Activated CD8-positive, alpha-beta T cell treated with anti-CD3 and anti-CD28 coated beads, Interleukin-2, amount 10 ng/mL, durations not matched to agents 7 days and 5 days (primary cell): ENCODE results near the gene GAS1. TPM values are rescaled to one million over a fixed set of nuclear protein-coding genes. Genes with fewer than 3 reads are reported as not detected.

Experiments used
- ATAC-seq: fragments of 150-1000 bp; cut with Tn5 transposase; one replicate; pipeline ENCODE4 v1.10.0; 2021; ENCODE audit warnings: moderate library complexity
- CTCF ChIA-PET: fragments of 350-600 bp; sonication (Branson Sonifier 250); formaldehyde crosslinking; loops from one replicate; lab custom pipeline; 2021; ENCODE audit warnings: antibody characterized with exemption; lab: Charles Lee
- POLR2A ChIA-PET: fragments of 350-600 bp; sonication (Branson Sonifier 250); formaldehyde crosslinking; loops from one replicate; lab custom pipeline; 2021; ENCODE audit warnings: antibody characterized with exemption; lab: Charles Lee
- DNase-seq: peaks from one replicate; pipeline ENCODE4 v3.0.0-alpha.2; 2020
- H3K27ac Mint-ChIP-seq: one replicate; pipeline ENCODE4 v1.8.0; 2021; ENCODE audit warnings: mild to moderate bottlenecking, mixed read lengths
- H3K27me3 Mint-ChIP-seq: one replicate; pipeline ENCODE4 v1.8.0; 2021; ENCODE audit warnings: low read depth, mixed read lengths
- H3K36me3 Mint-ChIP-seq: one replicate; pipeline ENCODE4 v1.8.0; 2021; ENCODE audit warnings: low read depth, mixed read lengths
- H3K4me1 Mint-ChIP-seq: one replicate; pipeline ENCODE4 v1.8.0; 2021; ENCODE audit warnings: low read depth, mixed read lengths
- H3K4me3 Mint-ChIP-seq: one replicate; pipeline ENCODE4 v1.8.0; 2021; ENCODE audit warnings: mild to moderate bottlenecking, mixed read lengths
- H3K9me3 Mint-ChIP-seq: one replicate; pipeline ENCODE4 v1.8.0; 2022; ENCODE audit warnings: mixed read lengths; ENCODE audit not compliant: insufficient read depth
- total RNA-seq, 2 experiments: library from RNA; stranded (reverse); gene quantifications; one replicate each; pipeline ENCODE4 v1.2.3, GENCODE V29; 2021

The GAS1 gene
- total RNA-seq, 2 experiments from 2014 or later = 0.18 TPM; not detected in 1

DNA sequence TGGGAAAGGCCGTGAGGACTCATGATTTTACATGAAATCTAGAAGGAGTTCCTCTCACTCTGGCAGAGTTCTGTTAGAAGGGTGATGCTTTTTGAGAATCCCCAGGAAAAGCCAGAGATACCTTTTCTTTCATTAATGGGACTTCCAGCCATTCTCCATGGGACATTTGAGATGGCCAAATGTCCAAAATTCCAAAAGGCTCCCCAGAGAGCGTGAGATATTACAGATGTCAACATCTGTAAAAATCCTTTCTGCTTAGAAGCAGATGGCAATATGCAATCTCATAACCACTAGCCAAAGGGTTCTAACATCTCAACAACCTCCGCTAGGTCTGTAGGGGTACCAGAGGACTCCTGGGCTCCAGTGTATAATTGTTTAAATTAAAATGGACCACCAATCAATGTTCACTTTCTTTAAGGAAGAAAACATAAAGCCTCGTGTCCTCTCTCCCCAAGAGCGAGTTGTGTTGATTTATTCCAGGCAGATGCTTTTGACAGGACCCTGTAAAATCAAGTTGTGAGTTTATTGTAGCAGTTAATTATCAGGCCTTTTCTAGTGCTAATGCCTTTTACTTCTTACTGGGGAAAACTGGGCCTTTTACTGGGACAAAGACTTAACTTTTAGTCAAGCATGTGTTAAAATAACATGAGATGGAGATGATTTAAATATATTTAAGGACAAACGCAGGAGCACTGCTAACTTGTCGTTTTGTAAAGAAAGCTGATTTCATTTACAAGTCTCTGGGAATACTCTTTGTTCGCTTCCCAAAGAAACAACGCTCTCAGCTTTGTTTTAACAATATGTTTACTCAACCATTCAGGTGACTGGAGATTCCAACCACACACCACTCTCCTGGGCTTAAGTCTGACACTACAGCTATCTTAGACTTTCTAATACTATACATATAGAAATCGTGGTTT is 4.8 kb downstream of the GAS1 start:
- ATAC-seq (no peak), DNase-seq (no peak)
- ChIA-PET POLR2A (no interaction called here), CTCF (interaction anchor here (0.6 kb wide), 1 partner anchor 587 kb away, joined by 3 read pairs; no protein-coding TSS in a partner anchor)
- Mint-ChIP-seq H3K4me1 (peaks cover 7% of the 10 kb centered on the region), H3K9me3 (no peaks in the 10 kb centered on the region), H3K27me3 (peaks cover 46% of the 10 kb centered on the region), H3K36me3 (no peaks in the 10 kb centered on the region), H3K27ac (no peak overlapping the region), H3K4me3 (no peak overlapping the region)

DNA sequence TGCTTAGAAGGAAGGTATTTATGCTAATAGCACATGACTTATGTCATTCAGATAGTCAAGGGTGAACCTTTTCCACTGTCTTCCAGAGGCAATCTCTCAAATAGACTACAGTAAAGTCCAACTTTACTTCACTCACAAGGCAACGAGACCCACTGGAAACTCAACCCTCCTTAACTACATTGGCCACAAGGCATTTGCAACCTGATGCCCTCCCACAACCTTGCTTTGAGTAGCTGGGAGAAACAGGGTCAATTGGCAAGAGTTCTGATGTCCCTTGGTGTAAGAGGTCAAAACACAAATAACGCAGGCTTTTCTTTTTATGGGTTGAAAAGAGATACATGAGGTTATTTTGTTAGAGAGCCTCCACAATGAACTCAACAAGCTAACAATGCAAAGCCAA is 6.1 kb downstream of the GAS1 start:
- DNase-seq (no peak), ATAC-seq (no peak)
- Mint-ChIP-seq H3K9me3 (no peaks in the 10 kb centered on the region), H3K36me3 (no peaks in the 10 kb centered on the region), H3K27ac (no peak overlapping the region), H3K4me1 (peaks cover 7% of the 10 kb centered on the region), H3K4me3 (no peak overlapping the region), H3K27me3 (peaks cover 46% of the 10 kb centered on the region)
- CTCF ChIA-PET = no interaction called here
- POLR2A ChIA-PET = no interaction called here

DNA sequence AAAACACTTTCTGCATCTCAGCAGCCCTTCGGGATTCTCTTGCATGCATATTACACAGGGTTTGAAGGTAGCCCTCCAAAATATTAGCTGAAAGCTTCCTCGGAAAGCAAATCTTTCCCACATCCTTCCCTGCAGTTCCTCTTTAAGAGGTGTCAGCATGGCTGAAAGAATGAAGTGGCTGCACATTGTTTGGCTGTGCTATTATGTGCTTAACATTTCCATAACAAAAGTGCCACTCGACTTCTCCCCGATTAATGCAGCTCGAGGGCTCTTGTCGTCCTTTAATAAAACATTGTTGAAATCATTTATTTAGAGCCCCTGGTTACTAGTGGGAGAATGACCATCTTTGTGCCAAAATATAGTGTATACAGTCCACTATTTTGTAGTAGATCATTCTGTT is 6.5 kb downstream of the GAS1 start:
- no peaks in the 10 kb centered on the region for H3K9me3 Mint-ChIP-seq
- no peak overlapping the region for H3K4me3 Mint-ChIP-seq
- ChIA-PET POLR2A (no interaction called here), CTCF (no interaction called here)
- ATAC-seq = no peak
- peaks cover 5% of the 10 kb centered on the region for H3K4me1 Mint-ChIP-seq
- no peak for DNase-seq
- no peaks in the 10 kb centered on the region for H3K36me3 Mint-ChIP-seq
- no peak overlapping the region for H3K27ac Mint-ChIP-seq
- H3K27me3 Mint-ChIP-seq = peaks cover 44% of the 10 kb centered on the region

DNA sequence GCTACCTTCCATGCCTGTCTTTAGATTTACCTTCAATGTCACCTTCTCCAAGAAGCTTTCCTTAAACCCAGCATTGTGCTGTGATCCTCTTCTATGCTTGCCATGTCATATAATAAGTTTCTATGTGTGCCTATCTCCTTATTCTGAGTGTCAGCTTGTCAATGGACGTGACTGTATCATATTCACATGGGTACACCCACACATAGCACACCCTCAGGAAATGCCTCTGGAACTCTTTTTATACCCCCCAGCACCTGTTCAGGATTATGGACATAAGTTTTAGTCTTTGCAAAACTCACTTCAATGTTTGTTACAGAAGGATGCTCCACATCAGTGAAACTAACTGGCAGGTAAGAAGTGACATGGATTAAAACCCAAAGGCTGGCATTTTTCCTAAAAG is 7.4 kb downstream of the GAS1 start:
- H3K4me1 Mint-ChIP-seq = peaks cover under 1% of the 10 kb centered on the region
- H3K27me3 Mint-ChIP-seq = peaks cover 42% of the 10 kb centered on the region
- no peak for DNase-seq
- no peaks in the 10 kb centered on the region for H3K9me3 Mint-ChIP-seq
- no peak overlapping the region for H3K4me3 Mint-ChIP-seq
- H3K27ac Mint-ChIP-seq = no peak overlapping the region
- no peak for ATAC-seq
- POLR2A ChIA-PET = no interaction called here
- CTCF ChIA-PET = no interaction called here
- no peaks in the 10 kb centered on the region for H3K36me3 Mint-ChIP-seq

DNA sequence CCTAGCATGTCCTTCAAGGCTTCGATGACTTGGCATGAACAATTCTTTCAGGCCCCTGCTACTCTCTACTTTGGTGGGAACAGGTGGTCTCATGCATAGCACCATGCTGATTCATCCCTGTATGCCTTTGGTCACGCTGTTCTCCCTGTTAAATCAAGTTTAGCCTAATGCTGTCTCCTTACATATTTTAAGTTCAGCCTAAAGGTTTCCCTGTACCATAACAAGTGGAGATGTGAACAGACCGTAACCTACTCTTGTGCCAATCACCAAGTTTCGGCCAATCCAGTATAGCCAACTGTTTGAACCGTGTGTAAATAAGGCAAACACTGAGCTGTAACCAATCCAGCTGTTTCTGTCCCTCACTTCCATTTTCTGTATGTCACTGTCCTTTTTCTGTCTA is 8.0 kb downstream of the GAS1 start:
- Mint-ChIP-seq H3K27me3 (peaks cover 38% of the 10 kb centered on the region), H3K36me3 (no peaks in the 10 kb centered on the region), H3K27ac (no peak overlapping the region), H3K4me1 (no peaks in the 10 kb centered on the region), H3K9me3 (no peaks in the 10 kb centered on the region), H3K4me3 (no peak overlapping the region)
- ChIA-PET POLR2A (no interaction called here), CTCF (no interaction called here)
- DNase-seq (no peak), ATAC-seq (no peak)

DNA sequence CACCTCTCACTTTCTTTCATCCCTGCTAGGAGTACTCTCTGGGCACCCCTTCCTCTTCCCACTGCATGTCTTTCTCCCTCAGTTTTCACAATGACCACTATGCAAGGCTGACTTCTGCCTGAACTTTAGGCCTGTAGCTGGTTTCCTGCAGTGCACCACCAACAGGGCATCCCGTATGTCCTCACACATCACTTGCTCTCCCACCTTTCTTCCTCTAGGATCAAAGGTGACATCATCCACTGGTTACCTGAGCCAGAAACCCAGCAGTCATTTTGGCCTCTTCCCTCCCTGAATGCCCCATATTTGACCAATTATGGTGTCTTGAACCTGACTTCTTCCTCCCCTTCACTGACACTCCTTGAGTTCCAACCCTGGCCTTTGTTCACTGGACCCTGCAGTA is 8.5 kb downstream of the GAS1 start:
- Mint-ChIP-seq H3K4me1 (no peaks in the 10 kb centered on the region), H3K9me3 (no peaks in the 10 kb centered on the region), H3K27me3 (peaks cover 37% of the 10 kb centered on the region), H3K4me3 (no peak overlapping the region), H3K27ac (no peak overlapping the region), H3K36me3 (no peaks in the 10 kb centered on the region)
- ChIA-PET CTCF (no interaction called here), POLR2A (no interaction called here)
- no peak for DNase-seq
- ATAC-seq = no peak

DNA sequence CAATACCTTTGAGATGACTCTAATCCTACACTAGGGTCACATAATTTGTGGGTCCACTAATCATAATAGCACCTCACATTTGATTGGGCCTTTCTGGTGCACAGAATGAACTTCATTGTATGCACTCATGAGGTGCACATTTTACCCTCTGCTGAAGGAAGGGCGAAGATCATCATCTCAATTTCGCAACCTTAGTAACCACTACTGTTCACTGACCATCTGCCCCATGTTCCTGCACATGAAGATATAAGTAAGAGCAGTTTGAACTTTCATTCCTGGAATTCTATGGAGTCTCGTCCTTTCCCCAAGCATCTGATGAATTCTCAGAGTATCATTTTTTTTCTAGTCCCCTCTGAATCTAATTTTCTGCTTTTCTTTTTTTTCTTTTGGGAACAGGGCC is 21.2 kb downstream of the GAS1 start:
- no peak for DNase-seq
- ChIA-PET CTCF (no interaction called here), POLR2A (no interaction called here)
- ATAC-seq = no peak
- Mint-ChIP-seq H3K36me3 (no peaks in the 10 kb centered on the region), H3K9me3 (peaks cover 6% of the 10 kb centered on the region), H3K4me3 (no peak overlapping the region), H3K27ac (no peak overlapping the region), H3K27me3 (peaks cover 8% of the 10 kb centered on the region), H3K4me1 (no peaks in the 10 kb centered on the region)

DNA sequence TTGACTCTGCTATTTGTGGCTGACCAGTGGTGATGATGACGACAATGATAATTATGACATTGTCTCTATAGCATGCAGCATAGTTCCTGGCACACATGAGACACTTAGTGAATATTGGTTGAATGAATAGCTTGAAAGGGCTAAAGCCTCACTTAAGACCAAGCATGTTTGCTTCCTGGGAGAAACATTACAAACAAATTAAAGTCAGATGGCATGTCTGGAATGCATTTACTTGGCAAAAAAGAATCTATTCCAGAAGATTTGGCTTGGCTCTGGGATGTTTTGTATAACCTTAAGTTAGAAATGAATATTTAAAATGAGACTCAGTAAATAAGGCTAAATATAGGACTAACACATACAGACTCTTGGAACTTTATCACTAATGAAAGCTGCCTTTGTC is 21.6 kb downstream of the GAS1 start:
- no peaks in the 10 kb centered on the region for H3K36me3 Mint-ChIP-seq
- H3K4me3 Mint-ChIP-seq = no peak overlapping the region
- H3K9me3 Mint-ChIP-seq = peaks cover 6% of the 10 kb centered on the region
- ATAC-seq (no peak), DNase-seq (no peak)
- ChIA-PET POLR2A (no interaction called here), CTCF (no interaction called here)
- H3K27me3 Mint-ChIP-seq = peaks cover 8% of the 10 kb centered on the region
- no peak overlapping the region for H3K27ac Mint-ChIP-seq
- H3K4me1 Mint-ChIP-seq = no peaks in the 10 kb centered on the region

DNA sequence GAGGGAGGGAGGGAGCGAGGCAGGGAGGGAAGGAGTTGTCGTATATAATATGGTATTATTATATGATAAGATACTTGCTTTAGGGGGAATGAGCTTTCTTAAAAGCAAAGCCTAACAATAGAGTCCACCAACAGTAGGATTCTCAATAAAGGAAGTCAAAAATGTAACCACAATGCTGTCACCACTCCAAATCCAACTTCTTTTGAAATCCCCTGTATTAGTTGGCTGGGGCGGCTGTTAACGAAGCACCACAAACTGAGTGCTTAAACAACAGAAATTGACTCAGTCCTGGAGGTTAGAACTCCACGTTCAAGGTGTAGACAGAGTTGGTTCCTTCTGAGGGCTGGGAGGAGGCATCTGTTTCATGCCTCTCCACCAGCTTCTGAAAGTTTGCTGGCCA is 23.1 kb downstream of the GAS1 start:
- Mint-ChIP-seq H3K36me3 (no peaks in the 10 kb centered on the region), H3K27ac (no peak overlapping the region), H3K4me1 (no peaks in the 10 kb centered on the region), H3K27me3 (peaks cover 5% of the 10 kb centered on the region), H3K9me3 (no peaks in the 10 kb centered on the region), H3K4me3 (no peak overlapping the region)
- DNase-seq (no peak), ATAC-seq (no peak)
- POLR2A ChIA-PET = no interaction called here
- CTCF ChIA-PET = no interaction called here

DNA sequence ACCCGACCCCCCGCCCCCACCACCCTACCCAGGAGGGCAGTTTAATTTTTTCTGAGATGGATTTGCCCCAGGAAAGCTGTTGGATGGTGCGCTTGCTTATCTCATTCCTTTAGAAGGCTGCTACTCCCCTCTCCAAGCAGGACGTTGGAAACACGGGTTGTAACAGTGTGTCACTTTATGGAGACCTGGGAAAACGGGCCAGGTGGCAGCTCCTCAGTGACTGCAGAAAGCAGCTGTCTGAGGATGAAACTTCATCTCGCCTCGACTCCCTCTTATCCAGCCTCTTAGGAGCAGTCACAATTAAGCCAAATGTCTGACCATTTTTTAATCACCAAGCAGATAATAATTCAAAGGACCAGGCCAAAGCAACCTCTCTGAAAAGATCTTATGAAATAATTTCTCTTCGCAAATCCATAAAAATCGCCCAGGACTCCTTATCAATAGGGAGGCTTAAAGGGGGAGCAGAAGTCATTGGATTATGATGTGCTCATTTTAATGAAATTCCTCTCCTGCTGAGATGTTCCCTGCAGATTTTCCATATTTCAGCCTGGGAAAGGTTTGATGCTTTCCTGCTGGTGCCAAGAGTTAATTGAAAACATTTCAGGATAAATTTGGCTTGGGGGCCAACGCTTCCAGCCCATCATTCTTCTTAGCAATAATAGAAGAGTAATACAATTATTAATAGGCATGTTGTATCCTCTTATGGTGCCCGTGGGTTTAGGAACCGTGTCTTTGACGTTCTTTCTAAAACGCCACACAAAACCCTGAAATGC is 26.0 kb downstream of the GAS1 start:
- ATAC-seq (no peak), DNase-seq (no peak)
- H3K27me3 Mint-ChIP-seq = peaks cover 3% of the 10 kb centered on the region
- no peaks in the 10 kb centered on the region for H3K36me3 Mint-ChIP-seq
- CTCF ChIA-PET = no interaction called here
- no peak overlapping the region for H3K27ac Mint-ChIP-seq
- H3K4me1 Mint-ChIP-seq = no peaks in the 10 kb centered on the region
- no peaks in the 10 kb centered on the region for H3K9me3 Mint-ChIP-seq
- no peak overlapping the region for H3K4me3 Mint-ChIP-seq
- POLR2A ChIA-PET = no interaction called here

DNA sequence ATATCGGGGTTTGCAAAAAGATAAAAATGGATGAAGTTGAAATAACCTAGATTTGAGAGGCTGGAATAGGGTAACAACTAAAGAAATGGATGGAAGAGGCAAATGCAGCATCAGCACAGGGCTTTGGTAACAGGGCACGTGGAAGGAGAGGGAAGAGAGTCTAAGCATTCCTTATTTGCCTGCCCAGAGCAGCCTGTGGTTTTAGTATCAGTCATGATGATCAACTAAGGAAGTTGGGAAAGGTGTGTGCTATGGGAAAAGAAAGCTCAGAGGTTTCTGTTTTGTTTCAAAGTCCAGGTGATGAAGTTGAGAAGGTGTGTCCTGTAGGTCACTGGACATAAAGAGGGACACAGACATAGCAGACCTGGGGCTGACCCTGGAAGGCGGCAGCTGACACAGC is 28.8 kb downstream of the GAS1 start:
- POLR2A ChIA-PET = no interaction called here
- no peak for ATAC-seq

DNA sequence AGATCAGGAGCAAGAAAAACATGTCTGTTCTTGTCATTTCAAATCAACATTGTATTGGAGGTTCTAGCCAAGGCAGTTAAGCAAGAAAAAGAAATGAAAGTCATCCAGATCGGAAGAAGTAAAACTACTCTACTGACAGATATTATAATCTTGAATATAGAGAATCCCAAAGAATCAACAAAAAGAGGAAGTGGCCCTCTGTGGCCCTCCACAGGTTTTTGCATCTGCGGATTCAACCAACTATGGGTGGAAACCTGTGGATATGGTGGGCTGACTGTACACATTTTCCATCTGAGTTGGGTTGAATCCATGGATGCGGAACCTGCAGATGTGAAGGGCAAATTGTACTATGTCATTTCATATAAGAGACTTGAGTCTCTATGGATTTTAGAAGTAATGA is 35.1 kb downstream of the GAS1 start:
- CTCF ChIA-PET = no interaction called here
- DNase-seq = no peak
- Mint-ChIP-seq H3K4me1 (no peaks in the 10 kb centered on the region), H3K4me3 (no peak overlapping the region), H3K27ac (no peak overlapping the region), H3K27me3 (peaks cover 9% of the 10 kb centered on the region), H3K36me3 (no peaks in the 10 kb centered on the region), H3K9me3 (no peaks in the 10 kb centered on the region)
- ATAC-seq = no peak
- POLR2A ChIA-PET = no interaction called here

More for the DNA sequence above, 28.8 kb downstream of the GAS1 start:
- Mint-ChIP-seq H3K4me1 (no peaks in the 10 kb centered on the region), H3K27ac (no peak overlapping the region), H3K27me3 (peaks cover 12% of the 10 kb centered on the region), H3K4me3 (no peak overlapping the region), H3K9me3 (no peaks in the 10 kb centered on the region), H3K36me3 (no peaks in the 10 kb centered on the region)
- CTCF ChIA-PET = no interaction called here
- DNase-seq = no peak
